ENCODE results near the gene ZBTB1. TPM values are rescaled to one million over a fixed set of nuclear protein-coding genes. Genes with fewer than 3 reads are reported as not detected.

The ZBTB1 gene
- total RNA-seq, 3 donors from 2014 or later (not counting 1 experiment from before 2014, with no cell fraction given), result 146 to 166 (median 151) TPM

DNA sequence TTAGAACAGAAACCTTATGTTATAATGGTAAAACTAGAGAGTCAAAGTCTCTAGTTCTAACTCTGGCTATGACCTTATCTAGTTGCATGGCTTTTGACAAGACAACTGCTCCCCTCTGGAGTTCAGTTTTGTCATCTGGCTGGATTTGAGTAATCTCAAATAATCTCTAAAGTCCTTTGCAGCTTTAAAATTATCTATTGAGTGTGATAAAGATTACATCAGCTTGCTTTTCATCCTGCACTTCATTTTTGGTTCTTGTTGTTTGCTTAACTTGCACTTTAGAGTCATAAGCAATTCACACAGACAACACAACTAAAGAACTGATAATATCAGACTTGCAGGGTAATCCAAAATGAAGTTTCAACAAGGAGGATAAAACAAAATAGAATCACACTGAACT lies 37.0 kb upstream of the ZBTB1 start:
- peak overlapping the region; percentile 37 for H3K4me3 Mint-ChIP-seq
- no peaks in the 10 kb centered on the region for H3K9me3 Mint-ChIP-seq
- Histone ChIP-seq H3K9me3 (ENCODE audit: control insufficient read depth, insufficient read depth, low read length) (no peaks in the 10 kb centered on the region), H3K4me1 (ENCODE audit: control insufficient read depth, insufficient read depth, low read length) (peaks cover 14% of the 10 kb centered on the region), H3K36me3 (ENCODE audit: control insufficient read depth, insufficient read depth, low read length) (peaks cover 3% of the 10 kb centered on the region), H3K27ac (ENCODE audit: low read length) (no peak overlapping the region), H3K4me3 (ENCODE audit: low read length) (no peak overlapping the region), H3K27me3 (ENCODE audit: control insufficient read depth, insufficient read depth, low read length) (no peaks in the 10 kb centered on the region)
- intact Hi-C loops (cut with micrococcal nuclease), result loop anchor here (5.0 kb wide), 3 partner anchors 35 to 80 kb away; partner anchors contain the start of genes MTHFD1, ZBTB1 and ZBTB25
- DNase-seq (no peak), ATAC-seq (no peak)
- no peaks in the 10 kb centered on the region for H3K36me3 Mint-ChIP-seq
- TF ChIP-seq, protein P1, sequence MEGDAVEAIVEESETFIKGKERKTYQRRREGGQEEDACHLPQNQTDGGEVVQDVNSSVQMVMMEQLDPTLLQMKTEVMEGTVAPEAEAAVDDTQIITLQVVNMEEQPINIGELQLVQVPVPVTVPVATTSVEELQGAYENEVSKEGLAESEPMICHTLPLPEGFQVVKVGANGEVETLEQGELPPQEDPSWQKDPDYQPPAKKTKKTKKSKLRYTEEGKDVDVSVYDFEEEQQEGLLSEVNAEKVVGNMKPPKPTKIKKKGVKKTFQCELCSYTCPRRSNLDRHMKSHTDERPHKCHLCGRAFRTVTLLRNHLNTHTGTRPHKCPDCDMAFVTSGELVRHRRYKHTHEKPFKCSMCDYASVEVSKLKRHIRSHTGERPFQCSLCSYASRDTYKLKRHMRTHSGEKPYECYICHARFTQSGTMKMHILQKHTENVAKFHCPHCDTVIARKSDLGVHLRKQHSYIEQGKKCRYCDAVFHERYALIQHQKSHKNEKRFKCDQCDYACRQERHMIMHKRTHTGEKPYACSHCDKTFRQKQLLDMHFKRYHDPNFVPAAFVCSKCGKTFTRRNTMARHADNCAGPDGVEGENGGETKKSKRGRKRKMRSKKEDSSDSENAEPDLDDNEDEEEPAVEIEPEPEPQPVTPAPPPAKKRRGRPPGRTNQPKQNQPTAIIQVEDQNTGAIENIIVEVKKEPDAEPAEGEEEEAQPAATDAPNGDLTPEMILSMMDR (IDR thresholded peaks at IDR 0.05), result no peak
- H3K27me3 Mint-ChIP-seq (ENCODE audit: low read depth in 2 of 2), result no peaks in the 10 kb centered on the region
- peaks cover 47 to 48% of the 10 kb centered on the region in 2 donors for H3K4me1 Mint-ChIP-seq
- peak overlapping the region; percentile 74 to 92 for H3K27ac Mint-ChIP-seq

- intact Hi-C loops (cut with micrococcal nuclease), result loop anchor here (5.0 kb wide), 3 partner anchors 34 to 81 kb away; partner anchors contain the start of genes MTHFD1, ZBTB1 and ZBTB25
- no peak for ATAC-seq
- no peaks in the 10 kb centered on the region for H3K27me3 ChIP-seq (ENCODE audit: control insufficient read depth, insufficient read depth, low read length)
- H3K4me1 Mint-ChIP-seq, result peaks cover 47 to 48% of the 10 kb centered on the region in 2 donors
- H3K4me3 ChIP-seq (ENCODE audit: low read length), result no peak overlapping the region
- H3K27ac Mint-ChIP-seq, result peak overlapping the region; percentile 74 to 92
- H3K9me3 Mint-ChIP-seq, result no peaks in the 10 kb centered on the region
- no peaks in the 10 kb centered on the region for H3K36me3 Mint-ChIP-seq
- peaks cover 3% of the 10 kb centered on the region for H3K36me3 ChIP-seq (ENCODE audit: control insufficient read depth, insufficient read depth, low read length)
- 68% methylated on average over 3 of the region's 3 CpGs for WGBS (ENCODE audit: insufficient coverage)
- TF ChIP-seq, protein P1 (IDR thresholded peaks at IDR 0.05), result no peak
- H3K9me3 ChIP-seq (ENCODE audit: control insufficient read depth, insufficient read depth, low read length), result no peaks in the 10 kb centered on the region
- DNase-seq, result no peak
- no peaks in the 10 kb centered on the region for H3K27me3 Mint-ChIP-seq (ENCODE audit: low read depth in 2 of 2)
- H3K4me1 ChIP-seq (ENCODE audit: control insufficient read depth, insufficient read depth, low read length), result peaks cover 14% of the 10 kb centered on the region
- no peak overlapping the region for H3K4me3 Mint-ChIP-seq
- no peak overlapping the region for H3K27ac ChIP-seq (ENCODE audit: low read length)
These were observed 36.1 kb upstream of the ZBTB1 start for GRCh38 chr14:64468451-64468850.

DNA sequence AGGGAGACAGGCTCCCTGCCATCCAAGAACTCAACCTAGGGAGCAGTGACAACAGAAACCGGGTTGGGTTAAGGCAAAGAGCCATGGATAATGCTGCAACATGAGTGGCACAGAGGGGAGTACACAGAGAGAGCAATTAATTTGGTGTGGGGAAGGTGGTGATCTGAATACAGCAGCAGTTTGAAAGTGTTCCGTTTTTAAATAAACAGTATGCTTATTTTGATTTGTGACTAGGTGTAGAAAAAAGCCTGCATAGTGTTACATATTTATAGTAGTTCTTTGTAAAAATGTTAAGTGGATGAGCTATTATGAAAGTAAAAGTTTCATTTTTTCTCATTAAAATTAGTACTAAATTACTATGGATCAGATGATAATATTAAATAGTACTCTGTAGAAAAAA lies 30.5 kb upstream of the ZBTB1 start:
- DNase-seq (no peak), ATAC-seq (no peak)
- Histone ChIP-seq H3K4me3 (ENCODE audit: low read length) (no peak overlapping the region), H3K27ac (ENCODE audit: low read length) (no peak overlapping the region), H3K4me1 (ENCODE audit: control insufficient read depth, insufficient read depth, low read length) (no peaks in the 10 kb centered on the region), H3K36me3 (ENCODE audit: control insufficient read depth, insufficient read depth, low read length) (peaks cover 6% of the 10 kb centered on the region), H3K27me3 (ENCODE audit: control insufficient read depth, insufficient read depth, low read length) (no peaks in the 10 kb centered on the region), H3K9me3 (ENCODE audit: control insufficient read depth, insufficient read depth, low read length) (no peaks in the 10 kb centered on the region)
- TF ChIP-seq, protein P1 (IDR thresholded peaks at IDR 0.05), result no peak
- H3K27me3 Mint-ChIP-seq (ENCODE audit: low read depth in 2 of 2), result no peaks in the 10 kb centered on the region
- no peak overlapping the region for H3K4me3 Mint-ChIP-seq
- WGBS (ENCODE audit: insufficient coverage), result 78% methylated on average over 2 of the region's 2 CpGs
- H3K4me1 Mint-ChIP-seq, result peaks cover 11 to 17% of the 10 kb centered on the region in 2 donors
- intact Hi-C loops (cut with micrococcal nuclease), result no loop called here
- no peaks in the 10 kb centered on the region for H3K36me3 Mint-ChIP-seq
- peak overlapping the region; percentile 21 to 70 for H3K27ac Mint-ChIP-seq
- H3K9me3 Mint-ChIP-seq, result no peaks in the 10 kb centered on the region

GRCh38 chr14:64474698-64475097 lies 29.9 kb upstream of the ZBTB1 start:
- Mint-ChIP-seq H3K27ac (no peak overlapping the region), H3K4me3 (no peak overlapping the region), H3K27me3 (ENCODE audit: low read depth in 2 of 2) (no peaks in the 10 kb centered on the region), H3K4me1 (peaks cover 9 to 12% of the 10 kb centered on the region in 2 donors), H3K9me3 (no peaks in the 10 kb centered on the region), H3K36me3 (no peaks in the 10 kb centered on the region)
- H3K9me3 ChIP-seq (ENCODE audit: control insufficient read depth, insufficient read depth, low read length), result no peaks in the 10 kb centered on the region
- H3K4me3 ChIP-seq (ENCODE audit: low read length), result no peak overlapping the region
- peaks cover 10% of the 10 kb centered on the region for H3K36me3 ChIP-seq (ENCODE audit: control insufficient read depth, insufficient read depth, low read length)
- no peaks in the 10 kb centered on the region for H3K4me1 ChIP-seq (ENCODE audit: control insufficient read depth, insufficient read depth, low read length)
- H3K27ac ChIP-seq (ENCODE audit: low read length), result no peak overlapping the region
- intact Hi-C loops (cut with micrococcal nuclease), result no loop called here
- no peaks in the 10 kb centered on the region for H3K27me3 ChIP-seq (ENCODE audit: control insufficient read depth, insufficient read depth, low read length)
- DNase-seq (no peak), ATAC-seq (no peak)
- WGBS (ENCODE audit: insufficient coverage), result 83% methylated on average over 3 of the region's 4 CpGs
- TF ChIP-seq, protein P1 (IDR thresholded peaks at IDR 0.05), result no peak
